SIG-M5 treated with dmso at 0.1 percent for 504 hours (cell line): Measurements from ENCODE around the gene OS9.

Source experiments
- DNase-seq: peaks from one replicate; lab custom pipeline; 2025; ENCODE audit not compliant: unreplicated experiment; lab: John Stamatoyannopoulos, UW

OS9 gene

DNA sequence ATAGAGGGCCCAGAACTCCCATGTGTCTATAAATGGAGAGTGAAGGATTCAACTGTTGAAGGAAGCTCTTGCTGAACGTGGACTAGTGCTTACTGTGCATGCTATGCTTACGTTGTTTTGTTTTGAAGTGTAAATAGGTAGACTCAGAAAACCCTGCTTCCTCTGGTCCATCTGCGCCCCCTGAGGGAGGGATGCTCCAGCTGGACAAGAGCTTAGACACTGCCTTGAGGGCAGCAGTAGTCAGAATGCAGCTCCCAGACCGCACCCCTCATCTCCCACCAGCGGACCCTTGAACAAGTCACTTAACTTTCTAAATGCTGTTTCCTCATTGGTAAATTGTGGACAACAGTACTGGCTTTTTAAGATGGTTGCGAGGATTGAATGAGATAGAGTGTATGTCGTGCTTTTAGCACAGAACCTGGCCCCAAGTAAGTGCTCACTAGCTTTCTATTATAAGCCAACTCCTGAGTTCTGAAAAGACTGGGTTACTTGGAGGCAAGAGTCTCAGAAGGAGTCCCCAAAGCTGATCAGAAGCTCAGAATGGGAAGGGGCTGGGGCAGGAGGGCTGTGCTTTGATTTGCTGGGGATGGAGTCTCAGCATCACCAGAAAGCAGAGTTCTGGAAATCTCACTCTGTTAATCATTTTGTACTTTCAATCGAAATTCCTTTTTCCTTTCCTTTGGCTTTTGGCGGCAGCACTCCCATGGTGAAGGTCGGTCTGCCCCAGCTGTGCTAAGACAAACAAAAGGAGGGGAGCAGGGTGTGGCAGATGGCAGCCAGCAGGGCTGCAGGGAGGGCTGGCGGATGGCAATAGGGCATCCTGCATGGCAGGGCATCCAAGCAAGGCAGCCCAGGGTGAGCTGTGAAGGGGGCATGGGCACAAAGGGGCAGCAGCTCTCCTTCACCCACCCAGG, 29.0 kb downstream of the OS9 start:
- DNase-seq: no peak

DNA sequence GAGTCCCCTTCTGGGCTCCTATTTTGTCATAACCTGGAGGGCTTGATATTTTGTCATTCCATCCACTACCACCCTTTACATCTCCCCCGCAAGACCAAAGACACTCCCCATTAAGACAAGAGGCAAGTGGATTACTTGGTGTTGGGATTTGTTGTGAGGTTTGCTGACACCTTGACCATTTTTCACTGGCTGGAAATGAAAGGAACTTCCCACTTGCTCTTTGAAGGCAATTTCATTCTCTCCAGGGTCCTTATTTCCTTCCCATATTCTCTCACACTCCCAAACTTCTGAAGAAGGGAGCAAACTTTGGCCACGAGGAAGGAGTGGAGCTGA, 29.7 kb downstream of the OS9 start:
- no peak for DNase-seq

DNA sequence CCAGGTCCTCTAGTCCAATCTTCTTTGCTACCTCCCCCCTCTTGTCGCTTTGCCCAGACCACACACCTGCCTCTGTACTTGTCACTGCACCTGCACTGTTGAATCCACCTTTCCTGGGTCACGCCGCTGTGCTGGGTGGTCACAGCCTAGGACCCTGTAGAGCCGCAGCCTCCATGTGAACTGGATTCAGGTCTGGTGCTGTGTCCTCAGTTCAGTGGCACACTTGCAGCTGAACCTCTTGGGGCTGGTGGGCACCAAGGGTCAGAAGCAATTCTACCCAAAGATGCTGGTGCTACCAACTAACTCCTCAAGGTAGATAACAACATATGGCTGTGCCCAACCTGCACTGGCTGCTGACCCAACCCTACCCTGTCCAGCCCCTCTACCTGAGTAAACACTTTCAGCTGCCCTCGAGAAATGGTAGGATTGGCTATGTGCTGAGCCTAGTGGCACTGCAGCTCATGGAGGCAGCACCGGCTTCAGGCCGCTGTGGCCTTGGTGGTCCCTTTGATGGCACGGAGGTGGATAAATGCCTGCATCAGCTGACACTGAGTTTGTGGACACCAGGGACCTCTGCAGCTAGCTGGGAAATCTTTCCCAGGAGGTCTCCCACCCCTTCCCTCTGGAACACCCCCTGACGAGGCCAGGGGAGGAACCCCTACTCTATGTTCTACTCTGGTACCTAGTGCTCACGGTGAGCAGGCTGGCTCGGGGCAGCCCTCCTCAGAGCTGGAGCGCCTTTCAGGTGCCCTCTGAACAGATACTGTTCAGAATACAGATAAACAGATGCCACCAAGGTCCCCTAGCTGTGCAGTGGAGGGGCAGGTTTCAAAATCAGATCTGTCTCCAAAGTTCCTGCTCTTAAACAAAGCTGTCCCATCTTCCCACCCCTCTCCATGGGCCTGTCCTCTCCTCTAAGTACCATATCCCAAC, 30.3 kb downstream of the OS9 start:
- DNase-seq: no peak

DNA sequence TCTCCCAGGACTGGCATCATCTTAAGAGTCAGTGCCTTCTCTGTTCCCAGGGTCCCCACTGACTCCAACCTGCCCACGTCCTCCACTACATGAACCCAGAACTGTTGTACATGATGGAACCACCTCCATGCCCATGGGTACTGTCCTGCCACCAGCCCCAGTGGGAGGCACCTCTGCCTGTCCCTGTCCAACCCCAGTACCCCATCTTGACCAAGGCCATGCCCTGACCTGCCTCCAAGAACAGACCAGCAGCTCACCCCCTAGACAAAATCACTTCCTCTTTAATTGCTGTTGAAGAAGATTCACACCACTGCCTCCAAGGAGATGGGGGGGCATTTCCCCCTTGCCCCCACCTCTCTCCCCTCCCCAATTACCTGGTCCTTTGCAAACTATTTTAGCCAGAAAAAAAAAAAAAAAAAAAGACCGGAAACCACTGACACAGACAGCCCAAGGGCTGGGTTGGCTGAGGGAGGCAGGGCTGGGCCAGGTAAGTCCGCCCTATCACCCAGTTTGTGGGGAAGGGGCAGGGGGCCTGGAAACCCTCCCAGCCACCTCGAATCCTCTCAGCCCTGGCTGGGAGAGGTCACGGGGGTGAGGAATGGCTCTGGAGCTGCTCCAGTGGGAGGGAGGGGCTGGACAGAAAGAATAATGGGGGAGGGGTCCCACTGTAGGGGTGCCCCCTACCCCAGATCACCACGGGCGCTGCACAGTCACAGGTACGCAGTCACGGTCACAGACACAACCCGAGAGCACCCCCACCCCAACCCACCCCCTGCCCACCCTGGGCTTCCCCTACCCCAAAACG, 31.2 kb downstream of the OS9 start:
- DNase-seq: no peak

DNA sequence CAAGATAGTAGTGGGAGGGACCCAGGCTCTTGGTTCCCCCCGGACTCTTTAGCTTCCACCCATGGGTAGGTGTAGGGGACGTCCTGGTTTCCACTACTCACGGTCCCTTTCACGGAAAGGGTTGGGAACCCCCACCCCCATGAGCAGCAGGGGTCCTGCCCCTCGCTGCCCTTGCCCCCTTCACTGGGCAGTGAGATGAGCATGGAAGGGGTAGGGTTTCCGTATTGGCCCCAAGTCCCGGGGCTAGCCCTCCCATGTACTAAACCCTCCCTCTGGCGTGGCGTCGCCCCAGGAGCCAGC, 31.9 kb downstream of the OS9 start:
- no peak for DNase-seq

DNA sequence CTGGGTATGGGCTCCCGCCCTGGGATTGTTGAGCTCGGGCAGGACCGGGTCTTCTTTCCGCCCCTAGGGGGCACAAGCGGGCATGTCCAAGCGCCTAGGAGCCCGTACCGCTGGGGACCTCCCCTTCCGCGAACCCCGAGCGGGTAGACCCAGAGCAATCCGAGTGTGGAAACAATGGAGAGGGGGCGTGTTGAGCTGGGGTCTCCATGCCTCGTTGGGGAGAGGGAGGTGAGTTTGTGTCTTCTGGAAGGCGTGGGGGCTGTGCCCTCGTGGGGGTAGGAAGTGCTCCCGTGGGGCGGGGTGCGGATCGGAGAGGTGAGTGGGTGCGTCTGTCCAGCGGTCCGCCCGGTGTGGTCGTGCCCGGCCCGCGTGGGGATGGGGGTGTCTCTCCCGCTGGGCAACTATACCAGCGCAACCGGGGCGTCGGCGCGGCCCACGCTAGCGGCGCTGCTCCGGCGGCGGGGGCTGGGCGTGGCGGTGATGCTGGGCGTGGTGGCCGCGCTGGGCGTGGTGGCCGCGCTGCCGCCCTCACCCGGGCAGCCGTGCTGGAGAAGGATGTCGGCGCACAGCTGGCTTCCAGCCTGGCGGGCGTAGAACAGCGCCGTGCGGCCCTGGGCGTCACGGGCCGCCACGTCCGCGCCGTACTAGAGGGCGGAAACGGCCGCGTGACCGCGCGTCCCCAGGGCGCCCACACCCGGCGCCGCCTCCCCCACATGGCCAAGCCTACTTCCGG, 32.4 kb downstream of the OS9 start:
- peak; percentile 37 for DNase-seq

DNA sequence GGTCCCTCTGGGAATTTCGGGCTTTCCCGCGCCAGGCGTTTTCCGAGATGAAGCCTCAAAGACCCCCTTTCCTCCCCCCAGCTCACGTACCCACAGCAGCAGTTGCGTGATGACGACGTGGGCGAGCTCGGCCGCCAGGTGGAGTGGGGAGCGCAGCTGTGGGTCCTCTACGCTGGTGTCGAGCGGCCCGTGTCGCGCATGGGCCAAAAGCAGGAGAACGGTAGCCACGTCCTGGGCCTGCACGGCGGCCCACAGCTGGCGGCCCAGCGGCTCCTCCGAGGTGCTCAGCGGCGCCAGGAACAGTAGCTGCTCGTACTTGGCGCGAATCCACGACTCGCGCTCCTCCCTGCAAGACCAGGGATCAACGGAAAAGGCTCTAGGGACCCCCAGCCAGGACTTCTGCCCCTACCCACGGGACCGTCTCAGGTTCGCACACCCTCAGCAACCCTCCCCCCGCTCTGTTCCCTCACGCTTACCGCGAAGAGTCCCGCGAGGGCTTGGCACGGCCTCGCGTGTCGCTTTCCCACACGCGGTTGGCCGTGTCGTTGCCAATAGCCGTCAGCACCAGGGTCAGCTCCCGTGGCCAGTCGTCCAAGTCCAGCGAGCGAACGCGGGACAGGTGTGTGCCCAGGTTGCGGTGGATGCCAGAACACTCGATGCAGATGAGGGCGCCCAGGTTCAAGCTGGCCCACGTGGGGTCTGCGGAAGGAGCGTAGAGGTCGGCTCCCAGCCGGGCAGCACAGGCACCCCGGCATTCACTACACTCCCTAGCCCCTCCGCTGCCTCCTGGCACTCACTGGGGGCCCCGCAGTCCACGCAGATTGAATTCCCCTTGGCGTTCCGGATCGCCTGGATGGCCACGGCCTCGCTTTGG, 33.2 kb downstream of the OS9 start:
- DNase-seq: no peak

DNA sequence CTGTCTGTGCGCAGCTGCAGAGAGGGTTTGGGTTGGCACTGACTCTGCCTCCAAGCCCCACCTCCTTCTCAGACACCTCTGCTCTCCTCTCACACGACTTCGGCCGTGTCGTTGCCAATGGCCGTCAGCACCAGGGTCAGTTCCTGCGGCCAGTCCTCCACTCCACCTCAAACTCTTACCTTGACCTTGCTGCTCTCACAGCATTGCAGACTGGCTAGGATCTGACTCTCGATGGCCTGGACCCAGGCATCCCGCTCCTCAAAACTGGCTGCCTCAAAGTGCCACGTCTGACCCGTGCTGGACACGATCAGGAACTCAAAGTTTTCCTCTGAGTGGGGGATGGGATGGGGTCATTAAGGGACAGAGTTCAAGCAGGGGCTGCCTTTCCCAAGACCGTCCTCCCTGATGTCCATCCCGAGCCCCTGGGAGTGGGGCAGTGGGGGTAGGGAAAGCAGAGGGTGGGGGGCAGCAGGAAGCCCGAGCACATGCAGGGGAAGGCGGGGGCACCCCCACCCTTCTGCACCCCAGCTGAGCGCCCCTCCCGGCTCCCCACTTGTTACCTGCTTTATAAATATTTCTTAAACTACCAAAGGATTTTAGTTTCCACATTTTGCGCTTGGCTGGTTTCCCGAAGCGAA, 33.9 kb downstream of the OS9 start:
- no peak for DNase-seq

DNA sequence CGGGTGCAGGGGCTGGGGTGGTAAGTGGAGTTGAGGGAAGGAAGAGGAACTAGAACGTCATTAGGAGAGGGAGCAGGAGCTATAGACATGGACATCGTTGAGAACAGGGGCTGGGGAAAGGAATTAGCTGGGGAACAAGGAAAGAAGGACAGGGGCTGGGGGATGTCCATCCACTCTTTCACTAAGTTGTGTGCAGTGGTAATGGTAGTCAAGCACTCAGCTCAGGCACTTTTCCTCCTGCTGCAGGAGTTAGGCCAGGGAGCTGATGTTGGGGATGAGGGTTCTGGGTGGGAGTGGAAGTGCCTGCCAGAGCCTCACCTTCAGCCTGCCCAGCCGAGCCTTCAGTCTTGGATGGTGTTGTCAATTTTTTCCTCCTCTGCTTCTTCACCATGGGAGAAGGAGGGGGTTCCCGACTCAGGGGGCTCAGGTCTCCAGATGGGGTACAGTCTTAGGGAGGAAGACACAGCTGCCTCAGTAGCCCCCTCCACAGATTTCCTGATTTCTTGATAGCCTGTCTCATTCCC, 35.5 kb downstream of the OS9 start:
- no peak for DNase-seq

DNA sequence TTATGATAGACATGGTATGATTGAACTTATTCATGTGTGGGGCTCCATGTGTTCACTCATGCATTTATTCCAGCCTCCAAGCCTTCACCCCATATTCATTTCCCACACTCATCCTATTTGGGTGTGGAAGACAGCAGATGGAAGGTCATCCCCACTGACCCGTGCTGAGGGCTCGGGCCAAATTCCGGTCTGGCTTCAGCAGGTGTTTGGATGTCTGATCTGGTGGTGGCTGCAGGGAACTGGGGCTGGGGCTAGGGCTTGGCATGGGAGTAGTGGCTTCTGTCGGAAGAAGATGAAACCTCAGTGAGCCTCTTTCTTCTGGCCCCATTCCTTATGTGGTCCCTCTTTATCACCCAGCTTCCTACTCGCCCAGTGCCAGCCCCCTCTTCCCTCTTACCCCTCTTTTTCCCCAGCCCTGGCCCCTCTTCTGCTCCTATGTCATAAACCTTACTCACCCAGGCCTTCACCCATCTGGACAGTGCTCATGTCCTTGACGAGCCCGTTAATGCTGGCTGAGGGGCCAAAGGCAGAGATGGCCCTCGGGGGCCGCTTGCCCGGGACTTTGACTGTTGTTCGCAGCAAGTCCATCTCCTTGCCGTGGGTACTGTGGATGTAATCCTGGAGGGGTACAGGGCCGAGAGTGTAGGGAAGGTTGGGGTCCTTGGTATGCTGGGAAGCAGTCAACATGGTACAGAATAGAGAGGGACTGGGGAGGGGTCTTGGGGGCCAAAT, 36.6 kb downstream of the OS9 start:
- no peak for DNase-seq

DNA sequence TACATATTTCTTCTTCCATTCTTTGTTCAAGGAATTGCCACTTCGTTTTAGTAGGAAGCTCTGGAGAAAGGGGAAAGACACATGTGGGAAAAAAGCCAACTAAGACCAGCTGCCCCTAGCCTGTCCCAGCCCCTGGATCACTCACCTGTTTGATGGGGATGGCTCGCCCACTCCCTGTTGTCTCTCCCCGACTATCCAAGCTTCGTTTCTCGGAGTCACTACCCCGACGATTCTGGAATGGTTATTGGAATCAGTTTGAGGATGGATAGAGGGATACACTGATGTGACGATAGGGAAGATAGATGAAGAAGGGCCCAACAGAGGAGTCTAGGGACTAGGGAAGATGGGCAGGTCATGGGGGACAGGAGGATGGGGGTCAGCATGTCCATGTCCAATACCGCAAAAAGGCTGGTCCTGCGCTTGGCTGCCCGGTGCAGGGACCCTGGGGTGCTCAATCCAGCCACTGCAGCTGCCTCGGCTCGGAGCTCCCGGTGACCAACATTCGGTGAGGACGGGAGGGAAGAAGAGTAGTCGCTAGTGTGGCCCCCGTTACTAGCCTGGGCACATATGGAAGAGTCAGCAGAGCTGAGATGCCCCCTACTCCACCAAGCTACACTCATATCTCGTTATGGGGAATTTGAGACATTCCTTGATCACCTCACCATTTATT, 37.6 kb downstream of the OS9 start:
- DNase-seq: no peak

DNA sequence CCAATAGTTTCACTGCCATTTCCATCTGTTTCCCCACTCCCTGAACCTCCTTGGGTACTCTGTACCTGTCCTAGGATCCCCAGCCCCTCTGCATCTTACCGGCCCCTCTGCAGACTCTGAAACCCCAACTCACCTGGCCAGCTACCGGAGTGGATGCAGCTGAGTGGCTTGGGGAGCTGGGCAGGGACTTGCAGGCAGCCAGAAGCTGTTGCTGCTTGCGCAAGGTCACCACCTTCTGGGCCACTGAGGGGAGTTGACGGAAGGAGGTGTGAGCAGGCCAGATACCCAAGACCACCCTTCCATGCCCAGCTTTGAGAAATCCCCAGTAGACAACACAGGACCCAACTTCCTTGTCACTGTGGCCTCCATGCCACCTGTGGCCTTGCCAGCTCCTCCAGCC, 38.3 kb downstream of the OS9 start:
- no peak for DNase-seq

DNA sequence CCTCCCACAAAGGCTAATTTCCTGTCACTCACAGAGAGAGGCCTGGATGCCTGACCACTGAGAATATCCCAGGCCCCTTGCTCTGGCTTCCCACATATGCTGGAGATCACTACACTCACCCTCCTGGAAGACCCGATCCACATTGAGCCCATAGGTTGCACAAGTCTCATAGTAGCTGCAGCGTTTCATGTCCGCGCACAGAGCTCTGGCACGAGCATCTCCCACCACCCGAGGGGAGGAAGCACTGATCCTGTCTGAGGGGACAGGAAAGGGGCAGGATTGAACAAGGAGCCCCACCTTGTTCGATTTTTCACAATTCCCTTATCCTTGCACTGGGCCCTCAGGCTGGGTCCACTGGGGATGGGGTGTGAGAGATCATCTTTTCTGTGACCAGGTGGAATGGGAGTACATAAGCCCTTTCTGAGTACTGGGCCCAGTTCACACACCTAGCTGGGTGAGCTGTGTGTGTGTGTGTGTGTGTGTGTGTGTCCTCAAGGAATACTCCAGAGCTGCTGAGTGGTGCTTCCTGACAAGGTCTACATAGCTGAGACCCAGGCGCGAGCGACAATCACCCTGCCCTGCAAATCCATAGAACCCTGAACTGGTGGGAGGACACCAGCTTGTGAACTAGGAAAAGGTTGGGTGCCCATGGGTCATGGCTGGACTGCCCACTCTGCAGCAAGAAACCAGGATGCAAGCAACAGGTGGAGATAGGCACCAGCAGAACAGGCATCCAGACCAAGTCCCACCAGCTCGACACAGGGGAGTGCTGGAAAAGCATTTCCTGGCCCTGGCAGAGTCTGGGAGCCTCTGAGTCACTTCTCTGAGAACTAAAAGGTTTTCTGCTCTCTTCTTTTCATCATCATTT, 39.0 kb downstream of the OS9 start:
- DNase-seq: no peak

DNA sequence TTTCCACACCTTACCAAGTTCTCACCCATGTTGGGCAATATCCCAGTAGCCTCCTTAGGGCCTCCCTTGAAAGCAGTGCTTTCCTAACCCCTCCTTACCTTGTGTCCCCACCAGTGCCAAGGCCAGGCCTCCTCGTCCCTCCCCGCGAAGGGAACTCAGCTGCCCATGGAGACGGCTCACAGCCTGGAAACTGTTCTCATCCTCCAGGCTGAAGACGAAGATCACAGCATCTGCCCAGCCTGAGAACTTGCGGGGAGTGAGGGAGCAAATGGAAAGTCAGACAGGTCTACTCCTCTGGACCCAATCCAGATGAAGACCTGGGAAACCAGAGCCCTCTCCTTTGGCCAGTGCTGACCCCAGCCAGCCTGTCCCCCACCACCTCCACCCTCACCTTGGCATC, 40.0 kb downstream of the OS9 start:
- no peak for DNase-seq

DNA sequence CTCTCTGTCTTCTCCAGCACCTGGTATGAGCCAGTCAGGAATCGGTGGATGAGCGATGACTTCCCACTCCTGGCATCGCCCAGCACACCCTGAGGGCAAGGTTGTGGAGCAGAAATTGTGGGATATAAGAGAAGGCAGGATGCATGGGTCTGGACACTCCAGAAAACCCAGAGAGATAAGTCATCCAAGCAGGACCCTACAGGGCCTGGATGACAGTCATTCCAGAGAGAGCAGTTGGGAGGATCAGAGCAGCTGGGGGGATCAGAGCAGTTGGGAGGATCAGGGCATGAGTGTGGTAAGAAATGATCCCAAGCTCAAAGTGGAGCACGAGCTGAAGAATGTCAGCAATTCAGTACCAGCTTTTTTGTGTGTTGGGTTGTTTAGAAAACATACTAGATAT, 40.7 kb downstream of the OS9 start:
- DNase-seq: no peak

DNA sequence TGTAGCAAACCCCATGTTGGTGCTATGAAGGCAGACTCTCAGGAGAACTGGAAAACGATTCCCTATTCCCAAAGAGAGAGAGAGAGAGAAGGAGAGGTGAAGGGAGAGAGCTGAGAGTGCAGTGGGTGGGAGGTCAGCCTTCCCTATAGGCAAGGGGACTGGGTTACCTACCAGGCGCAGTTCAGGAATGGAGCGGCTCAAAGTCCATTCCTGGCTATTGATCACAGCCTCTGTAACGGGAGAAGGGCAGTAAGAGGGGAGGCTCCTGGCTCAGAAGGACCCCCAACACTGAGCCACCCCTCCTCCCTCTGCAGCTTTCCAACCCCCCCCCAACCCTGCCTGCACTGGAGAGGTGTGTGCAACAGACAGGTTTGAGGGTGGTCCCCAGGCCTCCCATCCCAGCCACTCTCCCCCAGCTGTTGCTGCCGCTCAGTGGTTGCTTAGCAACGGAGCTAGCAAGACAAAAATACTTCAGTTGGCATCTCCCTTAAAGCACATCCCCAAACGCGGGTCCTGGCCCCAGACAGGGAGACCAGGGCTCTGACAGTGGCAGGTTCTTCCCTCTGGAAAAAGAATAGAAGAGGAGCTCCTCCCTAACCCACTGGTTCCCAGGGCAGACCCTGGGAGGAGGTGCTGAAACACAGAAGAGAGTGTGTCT, 41.4 kb downstream of the OS9 start:
- DNase-seq: no peak
